Esophagus muscularis mucosa (tissue), 4 donors: ENCODE data around the gene MCUB. TPM values are rescaled to one million over a fixed set of nuclear protein-coding genes. Genes with fewer than 3 reads are reported as not detected.

Experiments used
- DNase-seq: peaks from one replicate; pipeline ENCODE4 v3.0.0-alpha.2; 2017; ENCODE audit errors: extremely low spot score
- H3K27ac ChIP-seq, 4 donors: fragments of 200-600 bp; sonication (generic); replicated peaks in 1 of 4; 1 replicate in 3 of 4; 2 replicates in 1 of 4; pipeline ENCODE4 v1.5.1; 2016 to 2019; ENCODE audit warnings: mild to moderate bottlenecking in 1 of 4
- H3K27me3 ChIP-seq, 4 donors: fragments of 200-600 bp; sonication (generic); one replicate each; pipeline versions ENCODE4 v1.5.1 to v1.6.0; 2016 to 2019
- H3K36me3 ChIP-seq, 4 donors: fragments of 200-600 bp; sonication (generic); one replicate each; pipeline ENCODE4 v1.5.1; 2016 to 2019
- H3K4me1 ChIP-seq, 4 donors: fragments of 200-600 bp; sonication (generic); one replicate each; pipeline ENCODE4 v1.5.1; 2016 to 2019
- H3K4me3 ChIP-seq, 4 donors: fragments of 200-600 bp; sonication (generic); 1 replicate in 2 of 4; 2 replicates in 2 of 4; pipeline ENCODE4 v1.5.1; 2016 to 2019; ENCODE audit warnings: mild to moderate bottlenecking in 4 of 4, moderate library complexity in 1 of 4
- H3K9me3 ChIP-seq, 4 donors: fragments of 200-600 bp; sonication (generic); 1 replicate in 3 of 4; 2 replicates in 1 of 4; pipeline ENCODE4 v1.5.1; 2016 to 2019
- CTCF ChIP-seq, 3 experiments: fragments of 200-600 bp in 2 of 3; fragments of 450-650 bp in 1 of 3; sonication (generic) in 2 of 3; IDR thresholded peaks; one replicate each; pipeline ENCODE4 v1.5.1; 2017 to 2019; ENCODE audit warnings: antibody characterized with exemption in 3 of 3, mild to moderate bottlenecking in 2 of 3, moderate library complexity in 1 of 3
- EP300 ChIP-seq: sonication (generic); formaldehyde crosslinking; IDR thresholded peaks from one replicate; pipeline ENCODE4 v1.6.1; 2017; ENCODE audit warnings: antibody characterized with exemption
- POLR2A ChIP-seq: fragments of 450-650 bp; IDR thresholded peaks from one replicate; pipeline ENCODE4 v1.6.1; 2017; ENCODE audit warnings: antibody characterized with exemption, moderate library complexity, mild to moderate bottlenecking, low read depth
- POLR2AphosphoS5 ChIP-seq, 2 donors: sonication (generic); formaldehyde crosslinking; IDR thresholded peaks; one replicate each; pipeline ENCODE4 v1.6.1; 2017; ENCODE audit warnings: antibody characterized with exemption in 2 of 2
- WGBS: methylation state at CpG from one replicate; pipeline ENCODE4 v1.1.5; 2018; 5-methylcytosine and 5-hydroxymethylcytosine counted together
- intact Hi-C: fragments of 100-400 bp; cut with DNase I; formaldehyde crosslinking; loops from one replicate; pipeline ENCODE4 v1.15.1; 2023
- total RNA-seq, 4 donors: library from RNA; depleted of rRNA; stranded (reverse); fragments of >200 nt; gene quantifications; one replicate each; pipeline versions ENCODE4 v1.1.0 to v1.2.1, GENCODE V29; 2016

MCUB gene
- total RNA-seq, 4 donors from 2014 or later: 7.9 to 25.6 (median 15.1) TPM

GRCh38 chr4:109658871-109659410 lies 98.9 kb downstream of the MCUB start:
- Histone ChIP-seq H3K4me1 (no peaks in the 10 kb centered on the region), H3K27ac (no peak overlapping the region), H3K27me3 (no peaks in the 10 kb centered on the region), H3K4me3 (no peak overlapping the region), H3K9me3 (no peaks in the 10 kb centered on the region), H3K36me3 (no peaks in the 10 kb centered on the region)
- WGBS: 87% methylated on average over 6 of the region's 6 CpGs
- no peak for TF ChIP-seq EP300
- no peak for TF ChIP-seq POLR2A
- no peak for TF ChIP-seq POLR2AphosphoS5 (IDR thresholded peaks at IDR 0.05)
- TF ChIP-seq CTCF (IDR thresholded peaks at IDR 0.05): no peak
- DNase-seq: no peak
- intact Hi-C loops: no loop called here

- Histone ChIP-seq H3K4me1 (no peaks in the 10 kb centered on the region), H3K27me3 (no peaks in the 10 kb centered on the region), H3K36me3 (peaks cover 0 to 4% (median 0%) of the 10 kb centered on the region in 4 donors), H3K9me3 (no peaks in the 10 kb centered on the region), H3K4me3 (no peak overlapping the region), H3K27ac (no peak overlapping the region)
- 77% methylated on average over 2 of the region's 2 CpGs for WGBS
- DNase-seq: no peak
- TF ChIP-seq CTCF (IDR thresholded peaks at IDR 0.05): no peak
- TF ChIP-seq POLR2AphosphoS5 (IDR thresholded peaks at IDR 0.05): no peak
- intact Hi-C loops: no loop called here
These were observed 102.1 kb downstream of the MCUB start for GRCh38 chr4:109662116-109662515.

GRCh38 chr4:109662771-109663170 lies 102.7 kb downstream of the MCUB start:
- DNase-seq: no peak
- Histone ChIP-seq H3K4me1 (no peaks in the 10 kb centered on the region), H3K27me3 (no peaks in the 10 kb centered on the region), H3K4me3 (no peak overlapping the region), H3K27ac (no peak overlapping the region), H3K9me3 (no peaks in the 10 kb centered on the region), H3K36me3 (peaks cover 0 to 4% (median 0%) of the 10 kb centered on the region in 4 donors)
- 52% methylated on average over 3 of the region's 3 CpGs for WGBS
- TF ChIP-seq CTCF (IDR thresholded peaks at IDR 0.05) (no peak), EP300 (no peak), POLR2AphosphoS5 (IDR thresholded peaks at IDR 0.05) (no peak), POLR2A (no peak)
- intact Hi-C loops: no loop called here

GRCh38 chr4:109665783-109666485 lies 105.9 kb downstream of the MCUB start:
- no peak for TF ChIP-seq CTCF (IDR thresholded peaks at IDR 0.05)
- no peak for TF ChIP-seq POLR2AphosphoS5 (IDR thresholded peaks at IDR 0.05)
- TF ChIP-seq POLR2A: no peak
- TF ChIP-seq EP300: no peak
- H3K27ac ChIP-seq: no peak overlapping the region
- no peak for DNase-seq
- no peaks in the 10 kb centered on the region for H3K4me1 ChIP-seq
- intact Hi-C loops: no loop called here
- 78% methylated on average over 5 of the region's 5 CpGs for WGBS
- H3K36me3 ChIP-seq: peaks cover 0 to 4% (median 0%) of the 10 kb centered on the region in 4 donors
- H3K4me3 ChIP-seq: no peak overlapping the region
- peaks cover 0 to 2% (median 0%) of the 10 kb centered on the region in 4 donors for H3K9me3 ChIP-seq
- H3K27me3 ChIP-seq: no peaks in the 10 kb centered on the region

GRCh38 chr4:109671350-109671749 lies 111.3 kb downstream of the MCUB start:
- intact Hi-C loops: no loop called here
- Histone ChIP-seq H3K27me3 (no peaks in the 10 kb centered on the region), H3K4me3 (no peak overlapping the region), H3K9me3 (peaks cover 0 to 10% (median 0%) of the 10 kb centered on the region in 4 donors), H3K36me3 (no peaks in the 10 kb centered on the region), H3K4me1 (no peaks in the 10 kb centered on the region), H3K27ac (no peak overlapping the region)
- DNase-seq: no peak
- TF ChIP-seq POLR2AphosphoS5 (IDR thresholded peaks at IDR 0.05): no peak
- no peak for TF ChIP-seq POLR2A
- no peak for TF ChIP-seq CTCF (IDR thresholded peaks at IDR 0.05)
- no peak for TF ChIP-seq EP300
